HCT116 (cell line): Measurements from ENCODE around the gene ARHGEF11. TPM values are rescaled to one million over a fixed set of nuclear protein-coding genes. Genes with fewer than 3 reads are reported as not detected.
"Not testable (repeated sequence)": the region's sequence is repeated elsewhere in the genome, so short reads cannot be mapped to it uniquely, and the experiment has no call there.

ENCODE experiments used
- ATAC-seq: fragments of 200-7000 bp; cut with Tn5 transposase; 2 replicates; pipeline ENCODE4 v1.9.1; 2020; ENCODE audit warnings: mild to moderate bottlenecking, moderate library complexity
- BruUV-seq: library from RNA; stranded (reverse); fragments of 400-500 nt; replicated peaks from 2 replicates; lab custom pipeline; 2021; lab: Mats Ljungman, UMichigan
- CTCF ChIA-PET: fragments of 300-600 bp; sonication (Branson Sonifier 250); formaldehyde crosslinking; loops from one replicate; lab custom pipeline; 2021; ENCODE audit warnings: antibody characterized with exemption; lab: Charles Lee
- POLR2A ChIA-PET: fragments of 300-600, 350-600 bp; sonication (Branson Sonifier 250); formaldehyde crosslinking; loops from one replicate; lab custom pipeline; 2021; ENCODE audit warnings: antibody characterized with exemption; lab: Charles Lee
- RAD21 ChIA-PET, 2 experiments: fragments of 300-600 bp; sonication (Branson Sonifier 250); formaldehyde crosslinking; loops; one replicate each; lab custom pipeline; 2023; ENCODE audit warnings: low total read pairs in 2 of 2; ENCODE audit not compliant: uncharacterized antibody in 2 of 2, unreplicated experiment in 2 of 2, low non-redundant PET in 1 of 2; lab: Charles Lee
- DNase-seq: peaks from one replicate; pipeline ENCODE4 v3.0.0-alpha.2; 2010; ENCODE audit warnings: low read depth, low spot score
- H2AFZ ChIP-seq: fragments of 200-600 bp; shearing (Covaris generic), sonication (generic); 2 replicates; pipeline ENCODE4 v1.6.1; 2017; ENCODE audit warnings: low read depth, mixed run types, mixed read lengths, antibody characterized with exemption, low read length; ENCODE audit not compliant: poor library complexity, severe bottlenecking
- H3K27ac ChIP-seq: 2 replicates; pipeline ENCODE4 v1.5.1; 2012; ENCODE audit warnings: low read depth, low read length
- H3K27me3 ChIP-seq: fragments of 200-600 bp; sonication (generic); 2 replicates; pipeline ENCODE4 v1.6.1; 2016; ENCODE audit warnings: mixed run types, low read length, mixed read lengths; ENCODE audit not compliant: insufficient read depth
- H3K36me3 ChIP-seq, 2 experiments: fragments of 200-500 bp in 1 of 2; fragments of 200-600 bp in 1 of 2; sonication (Bioruptor generic) in 1 of 2; sonication (generic) in 1 of 2; 2 replicates each; pipeline versions ENCODE4 v1.5.1 to v1.6.1; 2014 to 2016; ENCODE audit warnings: low read length in 2 of 2, inconsistent platforms in 1 of 2, mixed read lengths in 1 of 2, mixed run types in 1 of 2; ENCODE audit not compliant: insufficient read depth in 2 of 2, control insufficient read depth in 1 of 2
- H3K4me1 ChIP-seq, 2 experiments: fragments of 200-600 bp in 1 of 2; sonication (generic) in 1 of 2; 2 replicates each; pipeline versions ENCODE4 v1.5.1 to v1.6.1; 2012 to 2017; ENCODE audit warnings: low read length in 2 of 2, inconsistent platforms in 1 of 2, mild to moderate bottlenecking in 1 of 2, mixed read lengths in 1 of 2, mixed run types in 1 of 2, moderate library complexity in 1 of 2; ENCODE audit not compliant: insufficient read depth in 2 of 2, control insufficient read depth in 1 of 2
- H3K4me2 ChIP-seq: fragments of 200-600 bp; sonication (generic); 2 replicates; pipeline ENCODE4 v1.6.1; 2017; ENCODE audit warnings: mixed run types, low read length, mixed read lengths
- H3K4me3 ChIP-seq, 2 experiments: fragments of 200-600 bp in 1 of 2; sonication (generic) in 1 of 2; replicated peaks in 1 of 2; 2 replicates each; pipeline ENCODE4 v1.5.1; 2011 to 2016; ENCODE audit warnings: low read length in 2 of 2, control low read depth in 1 of 2, low read depth in 1 of 2, mild to moderate bottlenecking in 1 of 2, mixed read lengths in 1 of 2, mixed run types in 1 of 2
- H3K79me2 ChIP-seq: fragments of 200-600 bp; sonication (generic); 2 replicates; pipeline ENCODE4 v1.6.1; 2017; ENCODE audit warnings: mild to moderate bottlenecking, mixed run types, low read length, moderate library complexity, mixed read lengths; ENCODE audit not compliant: insufficient read depth
- H3K9ac ChIP-seq: fragments of 200-600 bp; sonication (generic); 2 replicates; pipeline ENCODE4 v1.6.1; 2016; ENCODE audit warnings: low read length, mixed read lengths
- H3K9me2 ChIP-seq: fragments of 200-600 bp; sonication (generic), shearing (Covaris generic); 2 replicates; pipeline ENCODE4 v1.6.1; 2017; ENCODE audit warnings: mixed run types, mild to moderate bottlenecking, moderate library complexity; ENCODE audit not compliant: insufficient read depth
- H3K9me3 ChIP-seq, 2 experiments: fragments of 200-500 bp in 1 of 2; fragments of 200-600 bp in 1 of 2; sonication (Bioruptor generic) in 1 of 2; sonication (generic) in 1 of 2; 2 replicates each; pipeline ENCODE4 v1.6.1; 2014 to 2017; ENCODE audit warnings: low read length in 2 of 2, mixed read lengths in 2 of 2, inconsistent platforms in 1 of 2, low read depth in 1 of 2, mild to moderate bottlenecking in 1 of 2, mixed run types in 1 of 2, moderate library complexity in 1 of 2; ENCODE audit not compliant: control insufficient read depth in 1 of 2, insufficient read depth in 1 of 2
- H4K20me1 ChIP-seq: fragments of 200-600 bp; sonication (generic), shearing (Covaris generic); 2 replicates; pipeline ENCODE4 v1.6.1; 2017; ENCODE audit warnings: mixed run types, mild to moderate bottlenecking, moderate library complexity; ENCODE audit not compliant: insufficient read depth
- CBX3 ChIP-seq: IDR thresholded peaks from 2 replicates; pipeline ENCODE4 v1.6.1; 2012; ENCODE audit warnings: low read depth
- FOSL1 ChIP-seq: IDR thresholded peaks from 2 replicates; pipeline ENCODE4 v1.6.1; 2012; ENCODE audit warnings: low read depth
- POLR2AphosphoS5 ChIP-seq: IDR thresholded peaks from 2 replicates; pipeline ENCODE4 v1.6.1; 2011; ENCODE audit warnings: mild to moderate bottlenecking, low read depth, low read length, moderate library complexity
- RAD21 ChIP-seq: IDR thresholded peaks from 2 replicates; pipeline ENCODE4 v1.6.1; 2012; ENCODE audit warnings: low read depth, mild to moderate bottlenecking
- SP1 ChIP-seq: IDR thresholded peaks from 2 replicates; pipeline ENCODE4 v1.6.1; 2012; ENCODE audit warnings: low read depth
- TCF7L2 ChIP-seq: IDR thresholded peaks from 2 replicates; pipeline ENCODE4 v1.7.0; 2011; ENCODE audit warnings: borderline replicate concordance, inconsistent platforms; ENCODE audit not compliant: insufficient read depth, insufficient read length; ENCODE audit errors: extremely low read depth
- YY1 ChIP-seq: IDR thresholded peaks from 2 replicates; pipeline ENCODE4 v1.6.1; 2011; ENCODE audit warnings: low read length, low read depth, moderate library complexity, mild to moderate bottlenecking; ENCODE audit not compliant: insufficient replicate concordance; ENCODE audit errors: extremely low read depth
- ZNF274 ChIP-seq: fragments of 200-500 bp; sonication (Bioruptor generic); IDR thresholded peaks from 2 replicates; pipeline ENCODE4 v1.6.1; 2014; ENCODE audit warnings: mild to moderate bottlenecking, low read depth, low read length, inconsistent platforms
- intact Hi-C: fragments of 100-400 bp; cut with micrococcal nuclease; formaldehyde crosslinking; loops from 2 replicates; pipeline ENCODE4 v1.10.0; 2022
- total RNA-seq: library from RNA; stranded (reverse); gene quantifications from one replicate; pipeline ENCODE4 v1.2.1, GENCODE V29; 2021; ENCODE audit not compliant: unreplicated experiment
- TF ChIP-seq, protein P1 (sequence below): IDR thresholded peaks from 2 replicates; pipeline ENCODE4 v1.6.1; 2012
- TF ChIP-seq, protein P2 (sequence below): IDR thresholded peaks from 2 replicates; pipeline ENCODE4 v1.6.1; 2012

The ARHGEF11 gene
- total RNA-seq, 1 experiment from 2014 or later: 28.9 TPM

DNA sequence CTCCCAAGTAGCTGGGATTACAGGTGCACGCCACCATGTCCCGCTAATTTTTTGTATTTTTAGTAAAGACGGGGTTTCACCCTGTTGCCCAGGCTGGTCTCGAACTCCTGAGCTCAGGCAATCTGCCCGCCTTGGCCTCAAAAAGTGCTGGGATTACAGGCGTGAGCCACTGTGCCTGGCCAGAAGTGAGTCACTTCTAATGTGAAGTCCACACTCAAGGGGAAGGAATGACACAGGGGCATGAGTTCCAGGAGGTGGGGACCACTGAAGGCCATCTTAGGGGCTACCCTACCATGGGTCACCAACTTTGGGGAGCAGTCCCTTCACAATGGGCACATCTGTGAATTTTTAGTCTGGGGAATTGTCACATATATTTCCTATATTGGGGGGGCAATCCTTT is 118.8 kb downstream of the ARHGEF11 start:
- not testable (repeated sequence) for H3K9me3 ChIP-seq, DNase-seq, H3K36me3 ChIP-seq, H3K79me2 ChIP-seq, H3K27ac ChIP-seq, H3K9ac ChIP-seq, BruUV-seq, H4K20me1 ChIP-seq, ATAC-seq, H3K9me2 ChIP-seq, H2AFZ ChIP-seq
- intact Hi-C loops: loop anchor here (1.0 to 10.0 kb wide), 4 partner anchors 34 to 302 kb away; no protein-coding TSS in a partner anchor
- H3K4me1 ChIP-seq: peaks cover 20 to 31% of the 10 kb centered on the region in 2 experiments
- ChIA-PET CTCF (interaction anchor here (0.9 to 4.0 kb wide), 7 partner anchors 30 to 238 kb away, joined by 3 to 62 read pairs (median 4); partner anchors contain the start of genes INSRR, NTRK1 and PEAR1), RAD21 (interaction anchor here in 1 of 2 experiments (1.1 kb wide), 1 partner anchor 237 kb away, joined by 3 read pairs; no protein-coding TSS in a partner anchor), POLR2A (interaction anchor here (0.6 kb wide), 1 partner anchor 59 kb away, joined by 3 read pairs; no protein-coding TSS in a partner anchor)
- 0 out of 4 replicates have a peak overlapping the region, but pooled peaks of 1 of the 2 experiments have one; percentile 59 for H3K4me3 ChIP-seq
- peaks cover 11% of the 10 kb centered on the region; the same call in 1 of the 2 replicates for H3K27me3 ChIP-seq
- peak overlapping the region; percentile 93 for H3K4me2 ChIP-seq
- TF ChIP-seq FOSL1: peak; percentile 34
- 0 out of 2 replicates have a peak, but pooled peaks have one; percentile 4 for TF ChIP-seq CBX3

DNA sequence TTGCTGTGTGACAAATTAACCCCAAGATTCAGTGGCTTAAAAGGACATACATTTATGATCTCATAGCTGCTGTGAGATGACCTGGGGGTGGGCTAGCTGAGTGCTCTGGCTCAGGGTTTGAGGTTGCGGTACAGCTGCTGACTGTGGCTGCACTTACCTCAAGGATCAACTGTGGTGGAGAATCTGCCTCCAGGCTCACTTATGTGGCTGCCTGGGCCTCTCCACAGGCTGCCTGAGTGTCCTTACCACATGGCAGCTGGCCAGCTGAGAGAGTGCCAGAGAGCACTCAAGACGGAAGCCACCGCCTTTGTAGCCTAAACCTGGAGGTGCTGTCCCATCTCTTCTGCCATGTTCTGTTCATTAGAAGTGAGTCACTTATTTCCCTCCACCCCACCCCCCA is 119.4 kb downstream of the ARHGEF11 start:
- BruUV-seq: no TSS peak

More for the DNA sequence above, 119.4 kb downstream of the ARHGEF11 start:
- ChIA-PET POLR2A (interaction anchor here (0.6 kb wide), 1 partner anchor 60 kb away, joined by 3 read pairs; no protein-coding TSS in a partner anchor), RAD21 (interaction anchor here (0.6 to 1.1 kb wide), 3 partner anchors 33 to 236 kb away, joined by 3 to 4 read pairs (median 3); no protein-coding TSS in a partner anchor), CTCF (interaction anchor here (0.9 to 4.0 kb wide), 6 partner anchors 30 to 231 kb away, joined by 3 to 62 read pairs (median 4); partner anchors contain the start of genes INSRR, NTRK1 and PEAR1)
- Histone ChIP-seq H3K4me2 (peak overlapping the region; percentile 93), H3K27me3 (peaks cover 16% of the 10 kb centered on the region; the same call in 1 of the 2 replicates), H4K20me1 (no peaks in the 10 kb centered on the region), H3K9me3 (no peaks in the 10 kb centered on the region), H3K9ac (peak overlapping the region; percentile 33; the same call in 1 of the 2 replicates), H3K79me2 (no peaks in the 10 kb centered on the region), H3K4me3 (peak overlapping the region in 1 of 2 experiments; percentile 27; a peak in 2 of 4 replicates), H3K36me3 (no peaks in the 10 kb centered on the region), H3K9me2 (no peaks in the 10 kb centered on the region), H2AFZ (no peak overlapping the region), H3K27ac (no peak overlapping the region), H3K4me1 (peaks cover 20 to 31% of the 10 kb centered on the region in 2 experiments)
- DNase-seq: peak; percentile 86
- TF ChIP-seq SP1 (no peak; the same call in 1 of the 2 replicates), YY1 (no peak), TCF7L2 (peak; percentile 86), ZNF274 (no peak), POLR2AphosphoS5 (peak; percentile 60), RAD21 (no peak)
- TF ChIP-seq, protein P1, sequence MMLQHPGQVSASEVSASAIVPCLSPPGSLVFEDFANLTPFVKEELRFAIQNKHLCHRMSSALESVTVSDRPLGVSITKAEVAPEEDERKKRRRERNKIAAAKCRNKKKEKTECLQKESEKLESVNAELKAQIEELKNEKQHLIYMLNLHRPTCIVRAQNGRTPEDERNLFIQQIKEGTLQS: no peak
- TF ChIP-seq, protein P2, sequence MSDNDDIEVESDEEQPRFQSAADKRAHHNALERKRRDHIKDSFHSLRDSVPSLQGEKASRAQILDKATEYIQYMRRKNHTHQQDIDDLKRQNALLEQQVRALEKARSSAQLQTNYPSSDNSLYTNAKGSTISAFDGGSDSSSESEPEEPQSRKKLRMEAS: peak; percentile 50; the same call in 1 of the 2 replicates
- ATAC-seq: peak; percentile 50
- intact Hi-C loops: loop anchor here (5.0 to 10.0 kb wide), 3 partner anchors 129 to 301 kb away; no protein-coding TSS in a partner anchor
